Fibroblast of the aortic adventitia (primary cell): ENCODE data around the gene LRP10. TPM values are rescaled to one million over a fixed set of nuclear protein-coding genes. Genes with fewer than 3 reads are reported as not detected.

Experiments
- DNase-seq: peaks from one replicate; pipeline ENCODE4 v3.0.0-alpha.2; 2010; ENCODE audit warnings: low read depth
- H3K4me3 ChIP-seq: 2 replicates; pipeline ENCODE4 v1.5.1; 2011; ENCODE audit warnings: low read depth, mild to moderate bottlenecking, control low read depth, low read length, moderate library complexity
- CTCF ChIP-seq: IDR thresholded peaks from 2 replicates; pipeline ENCODE4 v1.5.1; 2011; ENCODE audit warnings: mild to moderate bottlenecking, low read length, control low read depth, inconsistent platforms; ENCODE audit not compliant: insufficient read depth
- small RNA-seq: library from RNA; depleted of rRNA; stranded (forward); fragments of <200 nt; gene quantifications from one replicate; pipeline ENCODE3, GENCODE V24; 2012
- total RNA-seq: library from RNA; depleted of rRNA; stranded (reverse); fragments of >200 nt; gene quantifications from 2 replicates; pipeline ENCODE4 v1.2.3, GENCODE V29; 2012; ENCODE audit warnings: low replicate concordance

The LRP10 gene
- total RNA-seq, 1 donor: 104 TPM

- no peak for DNase-seq
- no peak for TF ChIP-seq CTCF
- no peak overlapping the region for H3K4me3 ChIP-seq
Observed at GRCh38 chr14:22923746-22924145, 52.2 kb downstream of the LRP10 start.

GRCh38 chr14:22925513-22925912 is 54.0 kb downstream of the LRP10 start:
- no peak overlapping the region for H3K4me3 ChIP-seq
- DNase-seq: no peak
- TF ChIP-seq CTCF: no peak

GRCh38 chr14:22926316-22926715 is 54.8 kb downstream of the LRP10 start:
- H3K4me3 ChIP-seq: no peak overlapping the region
- DNase-seq: no peak
- no peak for TF ChIP-seq CTCF

- H3K4me3 ChIP-seq: peak overlapping the region; percentile 98
- no peak for DNase-seq
- no peak for TF ChIP-seq CTCF
Observed at GRCh38 chr14:22928237-22929103, 56.9 kb downstream of the LRP10 start.

- DNase-seq: peak; percentile 100
- no peak for TF ChIP-seq CTCF
Observed at GRCh38 chr14:22929104-22929960, 57.8 kb downstream of the LRP10 start, which contains the start of gene PRMT5. PRMT5 (minus strand) TSS chr14:22929376; CDS start chr14:22929361, 15 bp downstream.

GRCh38 chr14:22929961-22930364 is 58.4 kb downstream of the LRP10 start:
- H3K4me3 ChIP-seq: peak overlapping the region; percentile 65
- no peak for DNase-seq
- TF ChIP-seq CTCF: no peak

More at GRCh38 chr14:22929104-22929960, 57.8 kb downstream of the LRP10 start, which contains the start of gene PRMT5:
- H3K4me3 ChIP-seq: peak within 1 kb of the TSS; percentile 98

Small RNA genes lying within 50 kb of the gene (small RNA-seq; reads per million reads assigned to genes)
- gene RF00019: not detected

Other genes with a start within 250 kb of the LRP10 start
- not detected in 2 replicates for gene OR6J1, start 227.4 kb upstream of the LRP10 start, total RNA-seq
- 50.9 and 66.4 TPM in 2 replicates for gene OXA1L, start 105.1 kb upstream of the LRP10 start, total RNA-seq
- gene SLC7A7, start 56.3 kb upstream of the LRP10 start, total RNA-seq: 2.5 and 16.5 TPM in 2 replicates
- gene MRPL52, start 41.9 kb upstream of the LRP10 start, total RNA-seq: 14.2 and 69.9 TPM in 2 replicates
- gene MMP14, start 35.2 kb upstream of the LRP10 start, total RNA-seq: 258 and 311 TPM in 2 replicates
- 0.09 TPM in 1 of 2 replicates, not detected in the other for gene REM2, start 11.5 kb downstream of the LRP10 start, total RNA-seq
- gene RBM23, start 47.4 kb downstream of the LRP10 start, total RNA-seq: 48.7 and 101 TPM in 2 replicates
- gene PRMT5, start 57.6 kb downstream of the LRP10 start, total RNA-seq: 23.0 and 53.5 TPM in 2 replicates
- 29.3 and 31.2 TPM in 2 replicates for gene HAUS4, start 85.3 kb downstream of the LRP10 start, total RNA-seq
- 14.6 and 47.6 TPM in 2 replicates for gene AJUBA, start 110.8 kb downstream of the LRP10 start, total RNA-seq
- 7.0 and 8.1 TPM in 2 replicates for gene C14orf93, start 138.4 kb downstream of the LRP10 start, total RNA-seq
- 164 and 176 TPM in 2 replicates for gene PSMB5, start 163.2 kb downstream of the LRP10 start, total RNA-seq
- not detected in 2 replicates for gene PSMB11, start 170.5 kb downstream of the LRP10 start, total RNA-seq
- gene CDH24, start 185.8 kb downstream of the LRP10 start, total RNA-seq: 2.4 and 3.7 TPM in 2 replicates
- gene ACIN1, start 223.4 kb downstream of the LRP10 start, total RNA-seq: 91.8 and 97.0 TPM in 2 replicates
- 13.0 and 60.2 TPM in 2 replicates for gene C14orf119, start 223.8 kb downstream of the LRP10 start, total RNA-seq
- gene CIROP, start 233.2 kb downstream of the LRP10 start, total RNA-seq: 1.8 TPM in 1 of 2 replicates, not detected in the other
- gene CEBPE, start 247.5 kb downstream of the LRP10 start, total RNA-seq: not detected in 2 replicates